ENCODE data around the gene N4BP2L1. TPM values are rescaled to one million over a fixed set of nuclear protein-coding genes. Genes with fewer than 3 reads are reported as not detected.

N4BP2L1 gene
- total and polyA plus RNA-seq, 2 of the 8 experiments (the other 6 are each of a cell fraction or from before 2014, with no cell fraction given): 1.3 to 3.1 TPM

DNA sequence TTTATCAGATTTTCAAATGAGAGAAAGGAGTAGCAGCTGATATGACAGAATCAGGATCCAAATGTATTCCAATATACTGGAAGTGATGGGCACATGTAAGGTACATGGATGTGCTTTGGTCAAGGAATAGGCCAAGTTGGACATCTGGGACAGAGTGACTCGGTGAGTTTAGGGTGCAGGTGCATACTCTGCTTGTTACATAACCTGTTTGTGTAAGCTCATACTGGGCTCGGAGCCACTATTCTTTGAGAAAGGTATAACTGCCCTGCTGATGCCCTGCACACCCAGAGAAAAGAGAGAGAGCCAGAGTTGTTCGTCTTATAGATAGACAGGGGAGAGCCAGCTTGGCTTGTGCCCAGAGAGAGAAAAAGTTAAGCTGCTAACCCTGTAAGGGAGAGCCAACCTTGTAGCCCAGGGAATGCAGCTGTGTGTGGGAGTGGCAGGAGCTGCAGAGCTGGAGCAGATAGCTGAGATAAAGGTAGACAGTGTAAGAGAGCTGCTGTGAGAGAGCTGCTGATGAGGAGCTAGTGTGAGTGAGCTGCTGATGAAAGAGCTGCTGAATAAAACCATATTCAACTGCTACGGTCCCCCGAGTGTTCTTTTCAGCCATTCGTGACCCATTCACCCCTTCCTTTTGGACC lies 40.7 kb upstream of the N4BP2L1 start:
- CTCF ChIA-PET (ENCODE audit: partially characterized antibody): interaction anchor here (0.8 to 3.0 kb wide), 6 partner anchors 9 to 112 kb away, joined by 3 to 18 read pairs (median 4); no protein-coding TSS in a partner anchor
- DNase-seq (ENCODE audit: low read depth in 1 of 2, low spot score in 2 of 2): no peak
- WGBS, 2 experiments (ENCODE audit: extremely low coverage in 1 of 2, insufficient coverage in 1 of 2, insufficient read length in 1 of 2, insufficient replicate concordance in 2 of 2, low coverage in 1 of 2, low lambda C conversion rate in 2 of 2, missing lambda C conversion rate in 1 of 2): 73% methylated on average over 6 of the region's 6 CpGs; no CpG with 5 or more reads in 1 of the 2 experiments
- TF ChIP-seq CBX5 (IDR thresholded peaks at IDR 0.05; ENCODE audit: low read depth, low read length): no peak
- TF ChIP-seq KDM4A (IDR thresholded peaks at IDR 0.05; ENCODE audit: low read depth, low read length, severe bottlenecking): no peak
- TF ChIP-seq SP1 (IDR thresholded peaks at IDR 0.05; ENCODE audit: low read depth, low read length): no peak
- TF ChIP-seq RNF2 (IDR thresholded peaks at IDR 0.05; ENCODE audit: borderline replicate concordance, low read depth, low read length, missing control alignments, poor library complexity, severe bottlenecking): no peak
- no peak for TF ChIP-seq KDM1A (IDR thresholded peaks at IDR 0.05; ENCODE audit: borderline replicate concordance, low read length)
- TF ChIP-seq, protein P1, sequence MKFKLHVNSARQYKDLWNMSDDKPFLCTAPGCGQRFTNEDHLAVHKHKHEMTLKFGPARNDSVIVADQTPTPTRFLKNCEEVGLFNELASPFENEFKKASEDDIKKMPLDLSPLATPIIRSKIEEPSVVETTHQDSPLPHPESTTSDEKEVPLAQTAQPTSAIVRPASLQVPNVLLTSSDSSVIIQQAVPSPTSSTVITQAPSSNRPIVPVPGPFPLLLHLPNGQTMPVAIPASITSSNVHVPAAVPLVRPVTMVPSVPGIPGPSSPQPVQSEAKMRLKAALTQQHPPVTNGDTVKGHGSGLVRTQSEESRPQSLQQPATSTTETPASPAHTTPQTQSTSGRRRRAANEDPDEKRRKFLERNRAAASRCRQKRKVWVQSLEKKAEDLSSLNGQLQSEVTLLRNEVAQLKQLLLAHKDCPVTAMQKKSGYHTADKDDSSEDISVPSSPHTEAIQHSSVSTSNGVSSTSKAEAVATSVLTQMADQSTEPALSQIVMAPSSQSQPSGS (IDR thresholded peaks at IDR 0.05; ENCODE audit: low read length): no peak
- no peak for TF ChIP-seq GABPA (IDR thresholded peaks at IDR 0.05; ENCODE audit: borderline replicate concordance, insufficient read depth, low read length)
- TF ChIP-seq HDAC2 (IDR thresholded peaks at IDR 0.05; ENCODE audit: borderline replicate concordance in 1 of 2, low read depth in 2 of 2, low read length in 2 of 2): no peak
- no peak for TF ChIP-seq JUN (IDR thresholded peaks at IDR 0.05; ENCODE audit: low read depth, low read length)
- no peak for TF ChIP-seq CBX8 (IDR thresholded peaks at IDR 0.05; ENCODE audit: borderline replicate concordance, low read depth, low read length)
- TF ChIP-seq HDAC6 (IDR thresholded peaks at IDR 0.05; ENCODE audit: low read depth, low read length): no peak

More for the DNA sequence above, 40.7 kb upstream of the N4BP2L1 start:
- Histone ChIP-seq H3K79me2 (ENCODE audit: control insufficient read depth in 1 of 2, insufficient read depth in 2 of 2, low read length in 2 of 2) (no peaks in the 10 kb centered on the region), H2BK12ac (ENCODE audit: low read depth, low read length) (no peak overlapping the region), H3K9me3 (ENCODE audit: insufficient read depth in 2 of 2, low read depth in 1 of 2, low read length in 1 of 2) (no peaks in the 10 kb centered on the region), H3K4me3 (ENCODE audit: extremely low read depth in 1 of 4, insufficient read depth in 2 of 4, low read depth in 3 of 4, low read length in 4 of 4) (no peak overlapping the region), H3K4ac (replicated peaks; ENCODE audit: insufficient read length, low read depth, low read length) (no peak overlapping the region), H3K9ac (replicated peaks in 1 of 4; ENCODE audit: extremely low read depth in 1 of 4, low read depth in 3 of 4, low read length in 3 of 4) (no peak overlapping the region), H2BK5ac (ENCODE audit: low read depth, low read length) (no peak overlapping the region), H4K8ac (ENCODE audit: extremely low read depth, insufficient read depth, low read length) (no peak overlapping the region), H2BK20ac (ENCODE audit: low read length) (no peak overlapping the region), H2BK120ac (replicated peaks; ENCODE audit: low read depth, low read length) (no peak overlapping the region), H4K5ac (ENCODE audit: insufficient read length, low read depth, low read length) (no peak overlapping the region), H4K91ac (replicated peaks; ENCODE audit: insufficient read length, low read length) (no peak overlapping the region), H4K20me1 (replicated peaks in 1 of 2; ENCODE audit: control insufficient read depth in 1 of 2, insufficient read depth in 2 of 2, low read length in 2 of 2) (peaks cover 0 to 3% of the 10 kb centered on the region in 2 experiments), H3K23me2 (ENCODE audit: low read depth, low read length) (no peaks in the 10 kb centered on the region), H2BK15ac (ENCODE audit: low read length) (no peak overlapping the region), H3K4me2 (ENCODE audit: insufficient read depth in 1 of 2, low read depth in 2 of 2, low read length in 2 of 2) (no peak overlapping the region), H3K36me3 (ENCODE audit: control insufficient read depth in 2 of 4, insufficient read depth in 4 of 4, low read length in 3 of 4) (no peaks in the 10 kb centered on the region), H3K27me3 (replicated peaks in 1 of 4; ENCODE audit: control insufficient read depth in 3 of 4, extremely low read depth in 1 of 4, insufficient read depth in 3 of 4, low read length in 3 of 4) (no peaks in the 10 kb centered on the region), H3K4me1 (replicated peaks in 1 of 4; ENCODE audit: control insufficient read depth in 3 of 4, insufficient read depth in 4 of 4, low read length in 3 of 4) (no peaks in the 10 kb centered on the region), H3K18ac (ENCODE audit: extremely low read depth, low read length) (no peak overlapping the region), H3K79me1 (ENCODE audit: low read depth, low read length) (no peaks in the 10 kb centered on the region), H3K14ac (ENCODE audit: insufficient read length) (no peak overlapping the region), H3K27ac (ENCODE audit: low read depth, low read length) (no peak overlapping the region), H3K23ac (ENCODE audit: insufficient read length) (no peak overlapping the region), H2AFZ (ENCODE audit: low read length) (no peak overlapping the region), H2AK5ac (ENCODE audit: low read depth, low read length) (no peak overlapping the region), H3K56ac (replicated peaks; ENCODE audit: insufficient read length, low read depth, low read length) (no peak overlapping the region)
- no peak for FAIRE-seq
- POLR2A ChIA-PET (ENCODE audit: partially characterized antibody): no interaction called here

All from H1 (cell line).